GM12874 (cell line): Measurements from ENCODE around the gene MON1B.

ENCODE experiments used
- TF ChIP-seq, protein P1 (sequence below): IDR thresholded peaks from 2 replicates; pipeline ENCODE4 v1.5.1; 2011; ENCODE audit warnings: low read depth, mild to moderate bottlenecking, control low read depth, low read length, moderate library complexity; ENCODE audit not compliant: insufficient read depth

MON1B gene

DNA sequence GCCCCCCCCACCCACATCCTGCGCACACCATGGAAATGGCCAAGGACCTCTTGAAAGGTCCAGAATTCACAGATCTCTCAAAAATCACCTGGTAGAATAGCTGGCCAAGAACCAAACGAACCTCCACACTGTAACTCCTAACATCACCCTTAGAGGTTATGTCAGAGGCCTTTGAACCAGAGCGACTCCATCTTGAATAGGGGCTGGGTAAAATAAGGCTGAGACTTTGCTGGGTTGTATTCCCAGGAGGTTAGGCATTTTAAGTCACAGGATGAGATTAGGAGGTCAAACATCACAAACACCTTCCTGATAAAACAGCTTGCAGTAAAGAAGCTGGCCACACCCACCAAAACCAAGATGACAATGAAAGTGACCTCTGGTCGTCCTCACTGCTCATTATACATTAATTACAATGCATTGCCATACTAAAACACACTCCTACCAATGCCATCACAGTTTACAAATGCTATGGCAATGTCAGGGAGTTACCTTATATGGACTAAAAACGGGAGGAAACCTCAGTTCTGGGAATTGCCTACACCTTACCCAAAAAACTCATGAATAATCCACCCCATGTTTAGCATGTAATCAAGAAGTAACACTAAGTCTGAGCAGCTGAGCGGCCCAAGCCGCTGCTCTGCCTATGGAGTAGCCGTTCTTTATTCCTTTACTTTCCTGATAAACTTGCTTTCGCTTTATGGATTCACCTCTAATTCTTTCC, 43.0 kb downstream of the MON1B start:
- TF ChIP-seq, protein P1, sequence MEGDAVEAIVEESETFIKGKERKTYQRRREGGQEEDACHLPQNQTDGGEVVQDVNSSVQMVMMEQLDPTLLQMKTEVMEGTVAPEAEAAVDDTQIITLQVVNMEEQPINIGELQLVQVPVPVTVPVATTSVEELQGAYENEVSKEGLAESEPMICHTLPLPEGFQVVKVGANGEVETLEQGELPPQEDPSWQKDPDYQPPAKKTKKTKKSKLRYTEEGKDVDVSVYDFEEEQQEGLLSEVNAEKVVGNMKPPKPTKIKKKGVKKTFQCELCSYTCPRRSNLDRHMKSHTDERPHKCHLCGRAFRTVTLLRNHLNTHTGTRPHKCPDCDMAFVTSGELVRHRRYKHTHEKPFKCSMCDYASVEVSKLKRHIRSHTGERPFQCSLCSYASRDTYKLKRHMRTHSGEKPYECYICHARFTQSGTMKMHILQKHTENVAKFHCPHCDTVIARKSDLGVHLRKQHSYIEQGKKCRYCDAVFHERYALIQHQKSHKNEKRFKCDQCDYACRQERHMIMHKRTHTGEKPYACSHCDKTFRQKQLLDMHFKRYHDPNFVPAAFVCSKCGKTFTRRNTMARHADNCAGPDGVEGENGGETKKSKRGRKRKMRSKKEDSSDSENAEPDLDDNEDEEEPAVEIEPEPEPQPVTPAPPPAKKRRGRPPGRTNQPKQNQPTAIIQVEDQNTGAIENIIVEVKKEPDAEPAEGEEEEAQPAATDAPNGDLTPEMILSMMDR = no peak

DNA sequence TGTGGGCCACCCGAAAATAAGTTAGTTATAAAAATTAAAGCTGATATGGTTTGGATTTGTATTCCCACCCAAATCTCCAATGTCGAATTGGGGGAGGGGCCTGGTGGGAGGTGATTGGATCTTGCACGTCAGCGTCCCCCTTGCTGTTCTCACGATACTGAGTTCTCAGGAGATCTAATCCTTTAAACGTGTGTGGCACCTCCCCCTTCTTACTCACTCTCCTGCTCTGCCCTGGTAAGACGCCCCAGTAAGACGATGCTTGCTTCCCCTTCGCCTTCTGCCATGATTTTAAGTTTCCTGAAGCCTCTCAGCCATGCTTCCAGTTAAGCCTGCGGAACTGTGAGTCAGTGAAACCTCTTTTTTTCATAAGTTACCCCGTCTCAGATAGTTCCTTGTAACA, 43.6 kb downstream of the MON1B start:
- TF ChIP-seq, protein P1 = no peak

DNA sequence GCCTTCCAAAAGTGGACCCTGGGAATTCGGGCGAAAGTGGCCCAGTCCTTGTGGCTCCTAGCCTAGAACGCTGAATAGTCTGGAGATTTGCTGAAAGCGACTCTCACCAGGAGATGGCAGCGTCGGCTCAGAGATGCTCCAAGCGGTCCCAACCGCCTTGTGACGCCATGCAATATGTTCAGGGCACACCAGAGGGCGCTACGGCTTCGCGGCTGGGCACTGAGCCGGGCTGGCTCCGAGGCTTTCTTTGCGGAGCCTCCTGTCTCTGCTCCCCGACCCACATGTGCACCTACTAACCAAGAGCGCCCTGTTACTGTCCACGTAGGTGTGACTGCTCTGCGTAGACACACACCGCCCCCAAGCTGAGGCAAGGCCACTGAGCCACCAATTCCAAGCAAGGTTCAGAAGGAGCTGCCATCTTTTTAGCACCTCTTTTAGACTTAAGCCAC, 45.1 kb downstream of the MON1B start:
- TF ChIP-seq, protein P1 = peak; percentile 97

DNA sequence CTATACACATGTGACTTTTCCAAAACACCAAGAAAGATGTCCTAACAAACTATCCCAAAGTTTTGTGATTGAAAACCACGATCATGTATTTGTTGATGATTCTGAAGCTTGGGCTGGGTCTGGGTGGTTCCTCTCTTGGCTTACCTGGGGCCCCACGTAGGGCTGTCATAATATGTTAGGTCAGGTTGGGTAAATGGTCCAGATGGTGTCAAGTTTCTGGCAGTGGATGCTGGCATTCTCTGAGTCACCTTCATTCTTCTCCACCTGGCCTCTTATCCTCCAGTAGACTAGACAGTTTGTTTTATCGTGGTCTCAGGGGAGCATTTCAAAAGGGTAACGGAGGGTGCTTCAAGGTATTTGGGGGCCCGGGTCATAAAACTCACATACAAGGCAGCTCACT, 47.6 kb downstream of the MON1B start:
- TF ChIP-seq, protein P1 = no peak

DNA sequence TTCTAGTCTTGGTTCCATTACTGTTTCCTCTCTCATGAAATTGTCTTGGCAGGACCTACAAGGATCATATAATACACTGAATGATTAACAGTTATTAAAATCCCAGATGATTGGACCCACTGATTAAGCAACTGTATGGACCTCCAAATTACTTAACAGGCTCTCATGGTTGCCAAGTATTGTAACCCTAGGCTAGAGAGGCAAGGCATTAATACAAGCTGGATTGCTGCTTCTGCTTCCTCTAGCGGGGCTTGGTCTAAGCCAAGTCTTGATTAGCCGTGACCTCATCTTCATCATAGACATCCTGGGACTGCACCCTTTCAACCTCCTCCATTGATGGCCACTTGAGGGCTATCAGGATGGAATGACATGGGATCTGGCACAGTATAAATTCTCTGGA, 55.2 kb downstream of the MON1B start:
- TF ChIP-seq, protein P1 = no peak

DNA sequence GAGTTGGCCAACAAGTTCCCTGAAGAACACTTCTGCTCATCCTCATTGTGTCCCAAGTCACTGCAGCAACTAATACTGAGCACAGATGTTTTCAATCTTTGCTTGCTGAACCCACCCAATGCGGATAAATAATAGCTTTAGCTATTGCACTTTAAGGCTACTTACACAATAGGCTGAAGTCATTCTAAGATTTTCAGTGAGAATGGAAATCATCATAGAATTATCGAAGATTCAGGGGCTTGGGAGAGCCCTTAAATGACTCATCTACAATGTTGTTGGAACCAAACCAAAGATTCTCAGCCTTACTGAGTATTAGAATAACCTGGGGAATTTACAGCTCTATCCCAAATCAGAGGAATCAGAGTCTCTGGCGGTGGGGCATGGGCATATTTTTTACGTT, 59.4 kb downstream of the MON1B start:
- TF ChIP-seq, protein P1 = no peak
